ENCODE results near the gene MORN1.

MORN1 gene

DNA sequence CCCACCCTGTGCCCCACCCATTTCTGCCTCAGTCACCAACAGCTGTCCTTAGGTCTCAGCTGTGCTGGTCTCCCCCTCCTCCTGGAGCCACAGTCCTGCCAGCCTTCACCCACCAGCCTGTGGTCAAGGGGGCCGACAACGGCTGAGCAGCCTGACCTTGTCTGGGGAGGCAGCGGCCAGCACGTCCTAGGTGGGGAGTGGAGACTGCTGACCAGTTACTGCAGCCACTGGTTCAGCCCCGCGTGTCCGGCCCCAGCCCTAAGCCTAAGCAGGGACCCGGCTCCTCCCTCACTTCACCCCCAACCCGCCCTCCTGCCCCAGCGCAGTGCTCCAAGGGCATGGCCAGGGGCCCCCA is 79.2 kb downstream of the MORN1 start:
- H3K36me3 ChIP-seq (replicated peaks; ENCODE audit: insufficient read depth, low read length): no peaks in the 10 kb centered on the region
- no peak overlapping the region for H3K27ac ChIP-seq (ENCODE audit: low read length)
- no peaks in the 10 kb centered on the region for H3K9me2 ChIP-seq (replicated peaks; ENCODE audit: insufficient read depth, low read length)
- H3K9me3 ChIP-seq (replicated peaks; ENCODE audit: insufficient read depth, low read length): no peaks in the 10 kb centered on the region
- H3K79me2 ChIP-seq (ENCODE audit: low read length): no peaks in the 10 kb centered on the region
- H4K20me1 ChIP-seq (ENCODE audit: insufficient read depth, low read length): no peaks in the 10 kb centered on the region
- no peak overlapping the region for H3K9ac ChIP-seq (ENCODE audit: low read length)
- no peak overlapping the region for H2AFZ ChIP-seq (ENCODE audit: low read length)
- no peak for DNase-seq
- TF ChIP-seq, protein P1, sequence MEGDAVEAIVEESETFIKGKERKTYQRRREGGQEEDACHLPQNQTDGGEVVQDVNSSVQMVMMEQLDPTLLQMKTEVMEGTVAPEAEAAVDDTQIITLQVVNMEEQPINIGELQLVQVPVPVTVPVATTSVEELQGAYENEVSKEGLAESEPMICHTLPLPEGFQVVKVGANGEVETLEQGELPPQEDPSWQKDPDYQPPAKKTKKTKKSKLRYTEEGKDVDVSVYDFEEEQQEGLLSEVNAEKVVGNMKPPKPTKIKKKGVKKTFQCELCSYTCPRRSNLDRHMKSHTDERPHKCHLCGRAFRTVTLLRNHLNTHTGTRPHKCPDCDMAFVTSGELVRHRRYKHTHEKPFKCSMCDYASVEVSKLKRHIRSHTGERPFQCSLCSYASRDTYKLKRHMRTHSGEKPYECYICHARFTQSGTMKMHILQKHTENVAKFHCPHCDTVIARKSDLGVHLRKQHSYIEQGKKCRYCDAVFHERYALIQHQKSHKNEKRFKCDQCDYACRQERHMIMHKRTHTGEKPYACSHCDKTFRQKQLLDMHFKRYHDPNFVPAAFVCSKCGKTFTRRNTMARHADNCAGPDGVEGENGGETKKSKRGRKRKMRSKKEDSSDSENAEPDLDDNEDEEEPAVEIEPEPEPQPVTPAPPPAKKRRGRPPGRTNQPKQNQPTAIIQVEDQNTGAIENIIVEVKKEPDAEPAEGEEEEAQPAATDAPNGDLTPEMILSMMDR (IDR thresholded peaks at IDR 0.05; ENCODE audit: low read length): no peak
- TF ChIP-seq EZH2phosphoT487 (IDR thresholded peaks at IDR 0.05; ENCODE audit: low read length): no peak
- no peak for TF ChIP-seq EZH2 (optimal IDR thresholded peaks at IDR 0.05; ENCODE audit: low read depth, low read length)
- peaks cover 25% of the 10 kb centered on the region for H3K27me3 ChIP-seq (replicated peaks; ENCODE audit: insufficient read depth, low read length)
- no peaks in the 10 kb centered on the region for H3F3A ChIP-seq (ENCODE audit: insufficient read depth, low read length)
- H3K4me1 ChIP-seq (ENCODE audit: low read length): no peaks in the 10 kb centered on the region
- H3K4me3 ChIP-seq (ENCODE audit: low read length): no peak overlapping the region
- H3K4me2 ChIP-seq (ENCODE audit: low read depth, low read length): no peak overlapping the region

GRCh38 chr1:2311184-2312032 is 79.9 kb downstream of the MORN1 start:
- Histone ChIP-seq H3K4me2 (ENCODE audit: low read depth, low read length) (no peak overlapping the region), H3K27me3 (replicated peaks; ENCODE audit: insufficient read depth, low read length) (peaks cover 18% of the 10 kb centered on the region), H2AFZ (ENCODE audit: low read length) (no peak overlapping the region)

GRCh38 chr1:2310332-2311183 is 80.8 kb downstream of the MORN1 start:
- no peak overlapping the region for H3K27ac ChIP-seq (ENCODE audit: low read length)
- TF ChIP-seq EZH2phosphoT487 (IDR thresholded peaks at IDR 0.05; ENCODE audit: low read length) (no peak), EZH2 (optimal IDR thresholded peaks at IDR 0.05; ENCODE audit: low read depth, low read length) (no peak)
- TF ChIP-seq, protein P1 (IDR thresholded peaks at IDR 0.05; ENCODE audit: low read length): no peak
- no peaks in the 10 kb centered on the region for H3K9me2 ChIP-seq (replicated peaks; ENCODE audit: insufficient read depth, low read length)
- H4K20me1 ChIP-seq (ENCODE audit: insufficient read depth, low read length): no peaks in the 10 kb centered on the region
- no peaks in the 10 kb centered on the region for H3K4me1 ChIP-seq (ENCODE audit: low read length)
- no peaks in the 10 kb centered on the region for H3F3A ChIP-seq (ENCODE audit: insufficient read depth, low read length)
- H3K9me3 ChIP-seq (replicated peaks; ENCODE audit: insufficient read depth, low read length): no peaks in the 10 kb centered on the region
- no peak overlapping the region for H3K4me2 ChIP-seq (ENCODE audit: low read depth, low read length)
- no peaks in the 10 kb centered on the region for H3K36me3 ChIP-seq (replicated peaks; ENCODE audit: insufficient read depth, low read length)
- no peak overlapping the region for H3K4me3 ChIP-seq (ENCODE audit: low read length)
- no peak overlapping the region for H2AFZ ChIP-seq (ENCODE audit: low read length)
- no peak for DNase-seq
- no peak overlapping the region for H3K9ac ChIP-seq (ENCODE audit: low read length)
- peaks cover 10% of the 10 kb centered on the region for H3K27me3 ChIP-seq (replicated peaks; ENCODE audit: insufficient read depth, low read length)
- no peaks in the 10 kb centered on the region for H3K79me2 ChIP-seq (ENCODE audit: low read length)

More at GRCh38 chr1:2311184-2312032, 79.9 kb downstream of the MORN1 start:
- no peak for TF ChIP-seq EZH2phosphoT487 (IDR thresholded peaks at IDR 0.05; ENCODE audit: low read length)
- TF ChIP-seq EZH2 (optimal IDR thresholded peaks at IDR 0.05; ENCODE audit: low read depth, low read length): no peak
- TF ChIP-seq, protein P1 (IDR thresholded peaks at IDR 0.05; ENCODE audit: low read length): peak; percentile 20; the same call in 1 of the 2 replicates
- no peaks in the 10 kb centered on the region for H3F3A ChIP-seq (ENCODE audit: insufficient read depth, low read length)
- no peaks in the 10 kb centered on the region for H3K79me2 ChIP-seq (ENCODE audit: low read length)
- no peaks in the 10 kb centered on the region for H3K9me2 ChIP-seq (replicated peaks; ENCODE audit: insufficient read depth, low read length)
- no peak overlapping the region for H3K27ac ChIP-seq (ENCODE audit: low read length)
- no peaks in the 10 kb centered on the region for H3K36me3 ChIP-seq (replicated peaks; ENCODE audit: insufficient read depth, low read length)
- no peaks in the 10 kb centered on the region for H3K9me3 ChIP-seq (replicated peaks; ENCODE audit: insufficient read depth, low read length)
- peak; percentile 21 for DNase-seq
- no peaks in the 10 kb centered on the region for H3K4me1 ChIP-seq (ENCODE audit: low read length)
- H4K20me1 ChIP-seq (ENCODE audit: insufficient read depth, low read length): no peaks in the 10 kb centered on the region
- H3K9ac ChIP-seq (ENCODE audit: low read length): no peak overlapping the region
- no peak overlapping the region for H3K4me3 ChIP-seq (ENCODE audit: low read length)

Measured in MM.1S (cell line).